HG02973 (cell line): ENCODE measurements around the gene CARM1.
A peak's percentile ranks its signal among the peaks of the same experiment; 100 is the strongest.
"Not testable (repeated sequence)": the region's sequence is repeated elsewhere in the genome, so short reads cannot be mapped to it uniquely, and the experiment has no call there.

Source experiments
- ATAC-seq: cut with Tn5 transposase; IDR thresholded peaks from one replicate; pipeline ENCODE4 v1.9.1; 2021; ENCODE audit warnings: moderate library complexity; ENCODE audit not compliant: unreplicated experiment

The CARM1 gene

DNA sequence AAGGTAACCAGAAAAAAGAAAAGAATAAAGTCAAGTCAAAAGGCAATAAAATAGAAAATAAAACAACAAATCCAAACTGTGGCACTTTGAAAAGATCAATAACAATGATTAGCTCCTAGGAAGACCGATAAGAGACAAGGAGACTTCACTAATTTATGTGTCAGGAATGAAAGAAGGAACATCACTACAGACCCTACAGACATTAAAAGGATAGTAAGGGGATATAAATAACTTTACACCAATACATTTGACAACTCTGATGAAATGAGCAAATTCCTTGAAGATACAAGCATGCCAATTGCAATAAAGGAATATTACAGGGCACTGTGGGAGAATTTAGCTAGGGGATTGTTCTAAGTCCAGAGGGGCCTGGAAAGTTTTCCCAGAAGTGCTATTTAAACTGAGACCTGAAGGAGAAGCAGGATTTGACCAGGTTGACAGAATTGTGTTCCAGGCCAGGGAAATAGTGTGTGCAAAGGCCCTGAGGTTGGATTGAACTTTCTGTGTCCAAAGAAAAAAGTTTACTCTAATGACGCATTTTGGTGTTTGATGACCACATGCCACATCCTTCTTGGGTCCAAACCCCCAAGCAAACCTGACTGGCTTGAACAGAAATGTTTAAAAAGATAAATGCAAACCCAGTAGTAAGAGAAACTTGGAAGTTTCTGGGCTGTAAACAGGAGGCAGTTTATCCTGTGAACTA is 24.7 kb upstream of the CARM1 start:
- no peak for ATAC-seq

DNA sequence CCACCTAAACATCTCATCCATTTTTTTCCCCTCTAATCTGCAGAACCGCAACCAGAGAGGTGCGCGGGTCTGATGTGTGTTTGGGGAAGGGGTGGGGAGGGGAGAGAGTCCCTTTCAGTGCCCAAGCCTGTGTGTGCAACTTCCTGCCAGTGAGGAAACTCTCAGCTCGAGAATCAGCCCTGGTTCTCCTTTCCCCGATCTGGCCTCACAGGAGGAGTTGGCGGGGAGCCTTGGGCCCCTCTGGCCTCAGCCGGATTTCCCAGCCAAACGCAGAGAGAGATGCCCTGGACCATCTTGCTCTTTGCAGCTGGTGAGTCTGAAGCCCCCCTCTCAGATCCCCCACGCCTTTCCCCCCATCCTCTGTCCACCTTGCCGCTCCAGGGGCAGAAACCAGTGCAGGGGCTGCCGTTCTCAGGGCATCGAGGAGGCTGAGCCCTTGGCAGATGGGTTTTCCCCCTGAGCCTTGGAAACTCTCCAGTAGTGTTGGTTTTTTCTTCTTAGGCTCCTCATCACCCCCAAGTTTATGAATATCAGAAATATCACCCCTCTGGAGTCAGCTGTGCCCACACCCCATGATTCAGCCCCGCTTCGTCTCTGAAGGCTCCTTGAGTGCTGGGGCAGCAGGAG is 23.0 kb upstream of the CARM1 start, which contains the start of gene C19orf38:
Gene C19orf38 (plus strand): TSS at position 186 of the 627 bp plus-strand sequence. CDS start 94 bp downstream, at position 280.
- no peak for ATAC-seq

DNA sequence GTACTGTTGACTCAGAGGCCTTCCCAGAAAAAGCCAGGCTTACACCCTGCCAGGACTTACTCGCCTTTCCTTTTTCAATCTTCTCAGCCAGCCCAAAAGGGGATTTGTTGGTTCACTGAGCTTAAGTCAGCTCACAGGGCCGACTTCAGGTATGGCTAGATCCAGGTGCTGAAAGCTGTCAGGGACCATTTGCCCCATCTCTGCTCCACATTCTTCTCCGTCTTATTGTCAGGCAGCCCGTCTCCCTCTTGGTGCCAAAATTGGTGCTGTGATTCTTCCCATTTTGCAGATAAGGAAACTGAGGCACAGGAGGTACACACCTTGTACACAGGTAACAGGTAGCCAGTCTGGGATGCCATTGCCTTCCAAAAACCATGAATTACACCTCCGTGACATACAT is 20.7 kb upstream of the CARM1 start:
- ATAC-seq: no peak

- ATAC-seq: no peak
Measured at GRCh38 chr19:10852098-10852800, 19.1 kb upstream of the CARM1 start.

DNA sequence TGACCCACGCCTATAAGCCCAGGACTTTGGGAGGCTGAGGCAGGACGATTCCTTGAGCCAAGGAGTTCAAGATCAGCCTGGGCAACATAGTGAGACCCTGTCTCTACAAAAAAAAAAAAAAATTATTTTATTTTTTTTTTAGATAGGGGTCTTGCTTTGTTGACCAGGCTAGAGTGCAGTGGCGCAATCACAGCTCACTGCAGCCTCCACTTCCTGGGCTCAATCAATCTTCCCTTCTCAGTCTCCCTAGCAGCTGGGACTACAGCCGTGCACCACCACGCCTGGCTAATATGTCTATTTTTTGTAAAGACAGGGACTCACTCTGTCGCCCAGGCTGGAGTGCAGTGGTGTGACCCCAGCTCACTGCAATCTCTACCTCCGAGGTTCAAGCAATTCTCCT is 18.4 kb upstream of the CARM1 start:
- no peak for ATAC-seq

GRCh38 chr19:10854350-10855089 is 16.8 kb upstream of the CARM1 start:
- no peak for ATAC-seq

GRCh38 chr19:10855879-10856522 is 15.4 kb upstream of the CARM1 start:
- no peak for ATAC-seq

- not testable (repeated sequence) for ATAC-seq
Measured at GRCh38 chr19:10856899-10857298, 14.5 kb upstream of the CARM1 start.

GRCh38 chr19:10858204-10858828 is 13.0 kb upstream of the CARM1 start:
- ATAC-seq: no peak

- no peak for ATAC-seq
Measured at GRCh38 chr19:10861103-10861651, 10.2 kb upstream of the CARM1 start.

GRCh38 chr19:10862561-10863106 is 8.7 kb upstream of the CARM1 start:
- ATAC-seq: no peak

DNA sequence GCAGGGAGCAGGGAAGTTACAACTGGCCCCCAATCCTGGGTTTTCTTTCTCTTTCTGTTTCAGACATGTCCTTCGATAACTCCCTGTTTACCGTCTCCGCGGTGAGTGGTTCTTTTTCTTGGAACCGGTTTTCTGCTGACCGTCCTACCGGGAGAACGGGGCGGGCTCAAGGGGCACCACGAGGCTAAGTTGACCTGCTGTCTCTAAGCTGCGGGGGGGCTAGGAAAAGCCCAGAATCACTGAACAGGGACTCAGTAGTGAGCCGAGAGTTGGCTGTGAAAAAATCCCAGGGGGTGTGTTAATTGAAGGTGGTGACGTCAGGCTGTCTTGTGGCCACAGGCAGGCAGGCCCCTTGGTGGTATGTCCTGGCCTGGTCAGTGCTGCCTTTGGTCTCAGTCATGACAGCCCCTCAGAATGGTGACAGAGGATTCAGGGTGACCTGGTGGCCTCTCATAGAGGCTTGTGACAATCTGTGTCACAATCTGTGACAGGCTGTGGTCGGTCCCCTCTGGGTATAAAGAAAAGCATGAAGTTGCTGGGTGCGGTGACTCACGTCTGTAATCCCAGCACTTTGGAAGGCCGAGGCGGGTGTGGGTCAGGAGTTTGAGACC is 8.1 kb upstream of the CARM1 start:
- ATAC-seq: no peak

GRCh38 chr19:10864538-10864899 is 6.8 kb upstream of the CARM1 start:
- ATAC-seq: no peak

DNA sequence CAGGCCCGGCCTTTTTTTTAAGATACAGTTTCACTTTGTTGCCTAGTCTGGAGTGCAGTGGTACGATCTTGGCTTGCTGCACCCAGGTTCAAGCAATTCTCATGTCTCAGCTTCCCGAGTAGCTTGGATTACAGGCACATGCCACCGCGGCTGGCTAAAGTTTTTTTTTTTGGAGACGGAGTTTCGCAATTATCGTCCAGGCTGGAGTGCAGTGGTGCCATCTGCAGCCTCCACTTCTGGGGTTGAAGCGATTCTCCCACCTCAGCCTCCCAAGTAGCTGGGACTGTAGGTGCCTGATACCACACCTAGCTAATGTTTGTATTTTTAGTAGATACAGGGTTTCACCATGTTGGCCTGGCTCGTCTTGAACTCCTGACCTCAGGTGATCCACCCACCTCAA is 4.9 kb upstream of the CARM1 start:
- ATAC-seq: no peak

DNA sequence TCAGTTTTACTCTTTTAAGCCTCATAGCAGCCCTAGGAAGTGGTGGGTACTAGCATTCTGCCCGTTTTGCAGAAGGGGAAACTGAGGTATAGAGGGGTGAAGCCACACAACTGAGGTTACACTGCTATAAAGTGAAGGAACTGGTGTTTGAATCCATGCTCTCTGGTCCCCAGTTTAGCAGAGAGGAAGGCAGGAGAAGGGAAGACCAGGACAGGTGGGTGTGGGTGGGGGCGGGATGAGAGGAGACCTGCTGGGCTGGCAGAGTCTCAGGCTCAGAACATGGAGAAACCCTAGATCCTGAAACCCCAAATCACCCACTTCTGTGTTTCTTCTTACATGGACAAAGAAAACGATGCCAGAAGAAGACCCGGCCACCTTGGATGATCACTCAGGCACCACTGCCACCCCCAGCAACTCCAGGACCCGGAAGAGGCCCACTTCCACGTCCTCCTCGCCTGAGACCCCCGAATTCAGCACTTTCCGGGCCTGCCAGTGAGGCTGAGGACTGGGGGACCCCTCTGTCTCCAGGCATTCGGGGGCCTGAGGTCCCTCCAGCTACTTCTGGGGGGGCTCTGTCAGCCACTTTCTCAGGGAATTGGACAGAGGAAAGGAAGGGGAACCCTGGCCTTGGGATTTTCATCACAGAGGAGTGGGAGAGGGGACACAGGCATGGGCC is 2.3 kb upstream of the CARM1 start:
- ATAC-seq: no peak

DNA sequence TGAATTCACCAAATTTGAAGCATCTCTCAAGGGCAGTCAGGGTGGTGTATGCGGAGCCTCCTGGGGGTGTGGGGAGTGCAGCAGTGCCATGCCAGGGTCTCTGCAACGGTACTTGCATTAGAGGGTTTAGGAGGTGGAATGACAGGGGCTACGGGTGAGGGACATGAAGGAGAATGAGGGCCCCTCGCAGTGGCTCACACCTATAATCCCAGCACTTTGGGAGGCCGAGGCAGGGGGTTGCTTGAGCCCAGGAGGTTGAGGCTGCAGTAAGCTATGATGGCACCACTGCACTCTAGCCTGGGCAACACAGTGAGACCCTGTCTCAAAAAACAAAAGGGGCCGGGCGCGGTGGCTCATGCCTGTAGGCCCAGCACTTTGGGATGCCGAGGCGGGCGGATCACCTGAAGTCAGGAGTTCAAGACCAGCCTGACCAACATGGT is 1.5 kb upstream of the CARM1 start:
- ATAC-seq: not testable (repeated sequence)

DNA sequence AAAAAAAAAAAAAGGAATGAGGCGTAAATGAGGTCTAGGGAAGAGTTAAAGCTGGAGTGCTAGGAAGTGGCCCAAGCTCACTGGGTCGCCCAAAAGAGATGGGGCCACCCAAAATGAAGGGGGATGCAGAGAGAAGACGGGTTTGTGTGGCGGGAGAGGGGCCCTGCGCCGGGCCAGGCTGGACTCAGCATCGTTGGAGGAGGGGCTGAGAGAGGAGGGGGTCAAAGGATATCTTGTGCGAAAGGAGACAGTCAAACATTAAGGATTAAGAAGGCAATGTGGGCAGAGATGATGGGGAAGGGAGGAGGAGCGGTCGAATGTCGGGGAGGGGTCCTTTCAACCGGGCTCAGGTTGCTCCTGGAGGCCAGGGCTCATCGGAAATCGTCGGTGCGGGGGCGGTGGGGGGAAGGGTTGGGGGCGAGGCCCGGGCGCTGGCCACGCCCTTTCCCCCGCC is 825 bp upstream of the CARM1 start:
- ATAC-seq: no peak

GRCh38 chr19:10871711-10872545 is 575 bp downstream of the CARM1 start:
- ATAC-seq: peak; percentile 11
